ENCODE measurements around the gene EVI5. TPM values are rescaled to one million over a fixed set of nuclear protein-coding genes. Genes with fewer than 3 reads are reported as not detected.

The EVI5 gene
- total RNA-seq, 2 donors from 2014 or later = 24.8 to 42.6 TPM

- DNase-seq = no peak
- ATAC-seq = no peak
- intact Hi-C loops (cut with DNase I) = no loop called here
Observed at GRCh38 chr1:92504291-92505014, 280.5 kb downstream of the EVI5 start.

- intact Hi-C loops (cut with DNase I) = no loop called here
- no peak for DNase-seq
- ATAC-seq = peak in 1 of 2 donors; percentile 12
Observed at GRCh38 chr1:92503926-92504285, 281.0 kb downstream of the EVI5 start.

GRCh38 chr1:92503043-92503925 lies 281.6 kb downstream of the EVI5 start:
- intact Hi-C loops (cut with DNase I) = no loop called here
- no peak for DNase-seq
- peak in 1 of 2 donors; percentile 58 for ATAC-seq

GRCh38 chr1:92502247-92502646 lies 282.7 kb downstream of the EVI5 start:
- intact Hi-C loops (cut with DNase I) = no loop called here
- no peak for ATAC-seq
- no peak for DNase-seq

- intact Hi-C loops (cut with DNase I) = no loop called here
- DNase-seq = no peak
Observed at GRCh38 chr1:92500552-92500951, 284.4 kb downstream of the EVI5 start.

GRCh38 chr1:92495392-92496063 lies 289.4 kb downstream of the EVI5 start:
- intact Hi-C loops (cut with DNase I) = no loop called here
- no peak for ATAC-seq
- DNase-seq = no peak

More at GRCh38 chr1:92500552-92500951, 284.4 kb downstream of the EVI5 start:
- ATAC-seq = no peak

GRCh38 chr1:92494485-92495141 lies 290.3 kb downstream of the EVI5 start:
- no peak for ATAC-seq

GRCh38 chr1:92493139-92493538 lies 291.8 kb downstream of the EVI5 start:
- DNase-seq = no peak
- intact Hi-C loops (cut with DNase I) = no loop called here
- no peak for ATAC-seq

More at GRCh38 chr1:92494485-92495141, 290.3 kb downstream of the EVI5 start:
- intact Hi-C loops (cut with DNase I) = no loop called here
- DNase-seq = no peak

GRCh38 chr1:92488832-92489231 lies 296.1 kb downstream of the EVI5 start:
- DNase-seq = no peak
- intact Hi-C loops (cut with DNase I) = no loop called here
- no peak for ATAC-seq

GRCh38 chr1:92488416-92488815 lies 296.5 kb downstream of the EVI5 start:
- ATAC-seq = no peak
- no peak for DNase-seq
- intact Hi-C loops (cut with DNase I) = no loop called here

GRCh38 chr1:92487078-92487605 lies 297.8 kb downstream of the EVI5 start:
- no peak for ATAC-seq
- intact Hi-C loops (cut with DNase I) = no loop called here

GRCh38 chr1:92486251-92487077 lies 298.4 kb downstream of the EVI5 start, which contains the start of gene GFI1:
Gene GFI1 (minus strand): TSS chr1:92486925. CDS start chr1:92483487, 3,438 bp downstream.
- peak; percentile 30 for DNase-seq
- ATAC-seq = peak; percentile 25 to 28
- intact Hi-C loops (cut with DNase I) = no loop called here

More at GRCh38 chr1:92487078-92487605, 297.8 kb downstream of the EVI5 start:
- DNase-seq = no peak

- peak; percentile 48 to 57 for ATAC-seq
- intact Hi-C loops (cut with DNase I) = no loop called here
Observed at GRCh38 chr1:92485381-92486250, 299.3 kb downstream of the EVI5 start.

GRCh38 chr1:92484472-92485380 lies 300.2 kb downstream of the EVI5 start:
- intact Hi-C loops (cut with DNase I) = no loop called here
- ATAC-seq (peak; percentile 14 to 15), DNase-seq (peak; percentile 27)

More at GRCh38 chr1:92485381-92486250, 299.3 kb downstream of the EVI5 start:
- DNase-seq = peak; percentile 48

GRCh38 chr1:92483610-92484471 lies 301.1 kb downstream of the EVI5 start:
- DNase-seq (peak; percentile 26), ATAC-seq (no peak)
- intact Hi-C loops (cut with DNase I) = no loop called here
